GM08714 (cell line): Measurements from ENCODE around the gene AP2A1.
A peak's percentile ranks its signal among the peaks of the same experiment; 100 is the strongest.
"Not testable (repeated sequence)": the region's sequence is repeated elsewhere in the genome, so short reads cannot be mapped to it uniquely, and the experiment has no call there.

Experiments used
- H3K4me3 ChIP-seq: fragments of 200-500 bp; sonication (Bioruptor generic); 2 replicates; pipeline ENCODE4 v1.5.1; 2014; ENCODE audit warnings: mild to moderate bottlenecking, low read length, inconsistent platforms
- ZNF274 ChIP-seq: IDR thresholded peaks from 2 replicates; pipeline ENCODE4 v1.6.1; 2012; ENCODE audit warnings: mild to moderate bottlenecking, low read depth, low read length

AP2A1 gene

DNA sequence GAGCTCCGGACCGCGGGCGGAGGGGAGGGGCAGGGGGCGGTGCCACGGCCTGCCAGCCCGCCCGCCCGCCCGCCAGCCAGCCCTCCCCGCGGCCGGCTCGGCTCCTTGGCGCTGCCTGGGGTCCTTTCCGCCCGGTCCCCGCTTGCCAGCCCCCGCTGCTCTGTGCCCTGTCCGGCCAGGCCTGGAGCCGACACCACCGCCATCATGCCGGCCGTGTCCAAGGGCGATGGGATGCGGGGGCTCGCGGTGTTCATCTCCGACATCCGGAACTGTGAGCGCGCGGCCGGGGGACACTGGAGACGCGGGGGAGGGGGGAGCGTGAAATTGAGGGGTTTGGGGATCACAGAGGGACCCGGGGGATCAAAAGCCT is at the start of gene AP2A1:
AP2A1 (plus strand) TSS at position 72 of the 370 bp plus-strand sequence; CDS start at position 205, 133 bp downstream.
- H3K4me3 ChIP-seq = peak within 1 kb of the TSS; percentile 76
- no peak for TF ChIP-seq ZNF274

DNA sequence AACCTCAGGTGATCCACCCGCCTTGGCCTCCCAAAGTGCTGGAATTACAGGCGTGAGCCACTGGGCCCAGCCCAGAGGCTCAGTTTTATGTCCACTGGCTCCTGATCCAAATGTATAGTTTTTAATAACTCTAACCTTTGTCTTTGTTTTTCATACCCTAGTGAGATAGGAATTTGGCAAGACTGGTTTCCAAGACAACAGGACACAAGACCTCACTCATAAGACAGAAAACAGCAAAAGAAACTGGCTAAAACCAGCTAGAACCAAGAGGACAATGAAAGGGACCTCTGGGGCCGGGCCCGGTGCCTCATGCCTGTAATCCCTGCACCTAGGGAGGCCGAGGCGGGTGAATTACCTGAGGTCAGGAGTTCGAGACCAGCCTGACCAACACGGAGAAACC is 48.3 kb upstream of the AP2A1 start:
- H3K4me3 ChIP-seq = no peak overlapping the region
- no peak for TF ChIP-seq ZNF274

DNA sequence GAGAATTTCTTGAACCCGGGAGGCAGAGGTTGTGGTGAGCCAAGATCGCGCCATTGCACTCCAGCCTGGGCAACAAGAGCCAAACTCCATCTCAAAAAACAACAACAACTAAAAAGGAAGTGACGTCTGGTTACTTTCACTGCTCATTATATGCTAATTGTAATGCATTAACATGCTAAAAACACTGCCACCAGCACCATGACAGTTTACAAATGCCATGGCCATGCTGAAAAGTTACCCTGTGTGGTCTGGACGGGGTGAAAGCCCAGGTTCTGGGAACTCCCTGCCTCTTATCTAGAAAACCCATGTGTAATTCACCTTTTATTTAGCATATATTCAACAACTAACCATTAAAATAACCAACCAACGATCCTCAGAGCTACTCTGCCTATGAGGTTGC is 47.8 kb upstream of the AP2A1 start:
- no peak for TF ChIP-seq ZNF274
- no peak overlapping the region for H3K4me3 ChIP-seq

DNA sequence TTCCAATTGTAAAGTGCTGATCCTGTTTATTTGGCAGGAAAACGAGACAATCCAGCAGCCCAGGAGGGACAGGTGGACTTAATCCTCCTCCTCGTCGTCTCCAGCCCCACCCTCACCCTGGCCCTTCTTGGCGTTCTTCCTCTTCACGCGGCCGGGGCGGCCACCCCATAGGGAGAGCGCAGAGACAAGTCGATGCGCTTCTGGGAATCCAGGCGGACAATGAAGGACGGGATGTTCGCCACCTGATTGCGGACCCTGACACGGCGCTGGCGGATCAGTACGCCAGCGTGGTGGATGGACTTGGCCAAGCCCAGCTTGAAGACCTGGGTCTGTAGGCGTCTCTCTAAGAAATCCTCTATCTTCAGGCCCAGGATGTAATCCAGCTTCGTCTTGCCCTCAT is 47.4 kb upstream of the AP2A1 start:
- H3K4me3 ChIP-seq = not testable (repeated sequence)

DNA sequence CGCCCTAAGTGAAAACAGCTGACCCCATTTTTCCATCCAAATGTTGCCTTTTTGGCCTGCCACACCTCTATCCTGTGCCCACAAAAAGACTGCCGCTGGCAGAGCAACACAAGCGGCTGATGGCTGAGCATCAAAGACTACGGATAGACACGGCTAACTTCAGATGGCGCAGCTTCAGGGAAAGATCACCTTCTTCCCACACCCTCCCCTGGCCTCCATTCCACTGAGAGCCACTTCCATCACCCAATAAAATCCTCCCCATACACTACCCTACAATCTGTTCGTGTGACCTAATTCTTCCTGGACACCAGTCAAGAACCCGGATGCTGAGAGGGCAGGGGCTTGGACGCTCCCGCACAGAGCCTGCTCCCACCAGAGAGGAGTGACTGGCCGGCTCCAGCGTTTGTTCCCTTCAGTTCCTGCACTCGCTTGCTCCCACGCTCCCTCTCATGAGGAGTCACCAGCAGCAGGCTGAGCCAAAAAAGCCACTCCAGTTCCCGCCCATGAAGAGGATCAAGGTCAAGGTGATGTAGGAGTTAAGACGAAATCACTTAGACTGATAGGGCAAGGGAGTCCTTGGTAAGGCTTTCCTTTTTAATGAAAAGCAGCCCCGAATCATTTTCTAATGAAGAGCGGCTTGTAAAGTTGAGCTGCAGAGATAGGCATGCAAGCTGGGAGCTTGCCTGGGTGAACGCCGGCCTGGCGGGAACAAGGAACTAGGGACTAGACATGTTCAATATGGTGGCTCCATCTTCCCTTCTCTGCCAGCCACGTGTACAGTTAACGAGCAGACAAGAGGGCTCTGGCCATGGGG is 39.4 kb upstream of the AP2A1 start:
- no peak for TF ChIP-seq ZNF274
- H3K4me3 ChIP-seq = no peak overlapping the region

DNA sequence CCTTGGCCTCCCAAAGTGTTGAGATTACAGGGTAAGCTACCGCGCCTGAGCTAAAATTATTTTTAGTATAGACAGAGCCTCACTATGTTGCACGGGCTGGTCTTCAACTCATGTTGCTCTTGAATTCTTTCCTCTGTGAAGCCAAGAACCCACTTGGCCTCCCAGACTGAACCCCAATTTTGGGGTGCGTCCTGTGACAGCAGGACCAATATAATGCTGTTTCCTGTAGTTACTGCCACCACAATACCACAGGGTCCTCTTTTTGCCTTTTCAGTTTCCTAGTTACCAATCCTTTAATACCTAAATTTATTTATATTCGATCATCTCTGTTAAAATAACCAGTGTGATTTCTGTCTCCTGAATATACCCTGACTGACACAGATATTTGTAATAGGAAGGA is 36.6 kb upstream of the AP2A1 start:
- no peak for TF ChIP-seq ZNF274
- no peak overlapping the region for H3K4me3 ChIP-seq

DNA sequence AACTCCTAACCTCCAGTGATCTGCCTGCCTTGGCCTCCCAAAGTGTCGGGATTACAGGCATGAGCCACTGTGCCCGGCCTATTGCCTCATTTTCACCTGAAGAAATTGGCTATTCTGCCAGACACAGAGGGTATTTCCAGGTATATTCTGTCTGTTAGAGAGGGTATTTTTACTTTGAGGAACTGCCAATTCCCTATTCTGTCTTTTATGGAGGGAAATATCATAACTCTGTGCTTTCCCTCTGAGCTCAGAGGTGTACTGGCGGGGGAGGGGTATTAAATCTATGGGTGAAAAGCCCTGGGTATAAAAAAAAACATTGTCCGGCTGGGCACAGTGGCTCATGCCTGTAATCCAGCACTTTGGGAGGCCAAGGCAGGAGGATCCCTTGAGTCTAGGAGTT is 28.5 kb upstream of the AP2A1 start:
- H3K4me3 ChIP-seq = no peak overlapping the region
- TF ChIP-seq ZNF274 = no peak

DNA sequence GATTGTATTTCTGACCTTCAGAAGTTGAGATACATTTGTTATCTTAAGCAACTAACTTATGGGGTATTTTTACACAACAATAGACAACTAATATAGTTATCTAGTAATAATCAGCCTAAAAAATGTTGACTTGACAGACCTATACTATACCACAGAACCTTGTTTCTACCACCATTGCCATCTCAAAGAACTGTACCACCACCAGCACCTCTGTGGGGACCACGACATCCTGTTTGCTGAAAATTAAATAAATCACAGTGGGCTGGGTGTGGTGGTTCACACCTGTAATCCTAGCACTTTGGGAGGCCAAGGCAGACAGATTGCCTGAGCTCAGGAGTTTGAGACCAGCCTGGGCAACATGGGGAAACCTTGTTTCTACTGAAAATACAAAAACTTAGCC is 27.7 kb upstream of the AP2A1 start:
- no peak overlapping the region for H3K4me3 ChIP-seq
- TF ChIP-seq ZNF274 = no peak

DNA sequence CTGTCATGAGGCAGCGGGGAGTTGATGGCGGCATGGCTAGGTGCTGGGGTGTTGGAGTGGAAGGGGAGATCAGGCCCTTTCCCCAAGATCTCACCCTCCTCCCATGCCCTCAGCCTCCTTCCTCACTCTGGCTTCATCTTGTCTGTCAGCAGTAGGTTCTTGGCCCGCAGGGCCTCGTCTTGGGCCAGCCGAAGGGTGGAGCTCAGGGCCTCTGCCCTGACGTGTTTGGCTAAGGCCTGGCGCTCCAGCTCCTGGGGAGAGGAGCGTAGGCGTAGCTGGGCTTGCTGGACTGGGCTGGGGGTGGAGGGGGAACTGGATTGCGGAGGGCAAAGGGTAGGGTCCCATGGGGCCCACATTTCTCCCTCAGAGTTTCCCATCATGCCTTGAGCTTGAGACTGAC is 26.9 kb upstream of the AP2A1 start:
- TF ChIP-seq ZNF274 = no peak
- H3K4me3 ChIP-seq = no peak overlapping the region

DNA sequence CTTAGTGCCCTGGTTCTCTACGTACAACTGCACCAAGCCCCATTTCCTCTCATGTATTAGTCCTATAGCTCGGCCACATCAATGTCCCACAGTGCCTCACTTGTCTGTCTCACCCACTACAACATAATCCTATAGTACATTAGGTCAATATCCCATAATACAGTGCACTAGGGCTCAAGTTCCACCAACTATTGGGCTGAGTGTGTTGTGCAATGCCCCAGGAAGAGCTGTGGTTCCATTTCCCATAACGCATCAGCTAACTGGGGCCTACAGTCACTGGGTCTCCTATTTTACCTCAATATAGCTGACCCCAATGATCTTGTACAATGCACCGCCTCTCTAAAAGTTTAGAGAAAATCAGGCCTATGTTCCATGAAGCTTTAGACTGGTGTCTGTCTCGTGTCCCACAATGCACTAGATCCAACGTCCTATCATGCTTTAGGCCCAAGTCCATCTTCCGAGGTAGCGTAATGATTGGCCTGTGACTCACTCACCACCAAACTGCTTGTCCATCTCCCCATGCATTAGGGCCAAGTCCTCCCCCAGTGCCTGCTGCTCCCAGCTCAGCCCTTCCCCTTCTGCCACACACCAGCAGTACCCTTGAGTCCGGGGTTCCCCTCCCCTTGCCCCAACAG is 25.5 kb upstream of the AP2A1 start:
- TF ChIP-seq ZNF274 = no peak
- no peak overlapping the region for H3K4me3 ChIP-seq

DNA sequence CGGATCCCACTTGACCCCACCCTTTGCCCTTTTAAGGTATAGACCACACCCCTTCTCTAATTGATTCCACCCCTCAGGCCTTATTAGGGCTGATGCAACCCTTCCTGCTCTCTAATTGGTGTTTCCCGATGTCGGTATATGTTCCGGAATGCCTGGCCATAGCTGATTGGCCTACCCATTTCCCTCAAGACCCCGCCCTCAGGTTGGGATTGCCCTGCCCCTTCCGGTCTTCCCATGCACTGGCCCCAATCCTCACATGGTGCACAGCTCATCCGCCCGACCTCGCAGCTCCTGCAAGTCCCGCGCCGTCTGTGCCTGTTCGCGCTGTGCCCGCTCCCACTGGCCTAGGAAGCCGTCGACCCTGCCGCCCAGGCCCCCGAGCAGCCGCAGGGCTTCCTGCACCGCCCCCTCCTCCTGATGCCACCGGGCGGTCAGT is 21.8 kb upstream of the AP2A1 start:
- TF ChIP-seq ZNF274 = no peak
- no peak overlapping the region for H3K4me3 ChIP-seq

DNA sequence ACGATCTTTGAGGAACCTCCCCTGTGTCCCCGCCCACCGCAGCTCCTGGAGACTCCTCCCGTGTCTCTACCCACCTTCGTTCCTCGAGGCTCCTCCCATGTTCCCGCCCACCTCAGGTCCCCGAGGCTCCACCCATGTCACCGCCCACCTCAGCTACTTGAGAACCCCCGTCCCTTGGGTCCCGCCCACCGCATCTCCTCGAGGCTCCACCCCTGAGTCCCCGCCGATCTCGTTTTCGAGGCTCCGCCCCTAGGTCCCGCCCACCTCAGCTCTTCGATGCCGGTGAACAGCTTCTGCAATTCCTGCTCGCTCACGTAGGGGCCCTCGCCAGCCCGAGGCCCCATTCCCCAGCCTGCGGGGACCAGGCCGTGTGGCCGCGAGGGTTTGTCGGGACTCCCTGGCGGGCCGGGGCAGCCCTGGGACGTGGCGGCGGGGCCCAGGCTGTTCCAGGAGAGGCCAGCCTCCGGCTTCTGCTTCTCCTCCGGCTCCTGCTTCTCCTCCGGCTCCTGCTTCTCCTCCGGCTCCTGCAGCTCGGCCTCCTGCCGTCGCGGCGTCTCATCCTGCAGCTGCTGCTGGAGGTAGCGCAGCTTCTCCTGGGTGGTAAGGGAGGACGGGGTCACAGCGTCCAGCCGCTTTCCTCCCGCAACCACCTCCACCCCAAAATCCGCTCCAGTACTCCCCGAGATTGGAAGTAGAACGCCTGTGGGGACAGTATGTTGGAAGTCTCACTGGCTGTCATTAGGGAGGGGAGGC is 20.4 kb upstream of the AP2A1 start:
- no peak overlapping the region for H3K4me3 ChIP-seq
- no peak for TF ChIP-seq ZNF274

DNA sequence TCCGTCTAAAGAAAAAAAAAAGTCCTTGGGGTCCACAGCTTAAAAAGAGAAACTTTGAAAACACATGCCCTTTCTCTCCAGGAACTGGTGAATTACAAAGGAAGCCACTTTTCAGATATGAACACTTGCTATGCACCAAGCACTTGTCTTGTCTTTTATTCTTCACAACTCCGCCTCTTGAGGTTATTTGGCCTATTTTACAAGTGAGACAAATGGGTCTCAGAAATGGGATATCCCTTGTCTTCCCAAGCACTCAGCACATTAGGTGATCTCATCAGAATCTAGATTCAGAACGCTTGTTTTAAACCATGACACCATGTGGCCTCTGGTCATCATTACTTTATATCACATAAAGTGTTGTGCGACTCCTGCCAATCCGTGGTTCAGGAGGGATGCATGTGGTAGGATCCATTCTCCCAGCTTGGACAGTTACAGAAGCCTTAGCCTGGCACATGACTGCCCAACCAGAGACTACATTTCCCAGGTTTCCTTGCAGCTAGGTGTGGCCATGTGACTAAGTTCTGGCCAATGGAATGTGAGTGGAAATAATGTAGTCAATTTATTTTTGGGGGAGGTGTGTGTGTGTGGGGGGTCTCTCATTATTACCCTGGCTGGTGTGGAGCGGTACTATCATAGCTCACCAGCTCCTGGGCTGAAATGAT is 17.6 kb upstream of the AP2A1 start:
- no peak overlapping the region for H3K4me3 ChIP-seq
- no peak for TF ChIP-seq ZNF274

DNA sequence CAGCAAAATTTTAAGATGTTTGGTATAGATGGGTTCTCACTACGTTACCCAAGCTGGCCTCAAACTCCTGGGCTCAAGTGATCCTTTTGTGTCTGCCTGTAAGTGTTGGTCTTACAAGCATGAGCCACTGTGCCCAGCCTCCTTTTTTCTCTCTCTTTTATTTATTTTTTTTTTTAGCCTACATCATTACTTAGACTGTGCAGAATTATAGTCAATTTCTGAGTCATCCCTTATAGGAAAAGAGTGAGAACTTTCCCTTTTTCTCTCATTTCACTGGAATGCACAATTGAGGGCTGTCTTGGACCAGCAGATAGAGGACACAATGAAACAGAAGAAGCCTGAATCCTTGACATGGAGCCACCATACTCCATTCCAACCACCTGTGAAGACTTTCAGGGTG is 17.0 kb upstream of the AP2A1 start:
- H3K4me3 ChIP-seq = no peak overlapping the region

More for the DNA sequence above, 17.0 kb upstream of the AP2A1 start:
- TF ChIP-seq ZNF274 = no peak
